Endothelial cell of umbilical vein (primary cell): ENCODE measurements around the gene UBD. TPM values are rescaled to one million over a fixed set of nuclear protein-coding genes. Genes with fewer than 3 reads are reported as not detected.

Source experiments
- BruUV-seq: library from RNA; stranded (reverse); fragments of 400-500 nt; replicated peaks from 2 replicates; lab custom pipeline; 2021; lab: Mats Ljungman, UMichigan
- CTCF ChIA-PET: fragments of 300-600, 350-600 bp; sonication (Branson Sonifier 250); formaldehyde crosslinking; loops from one replicate; lab custom pipeline; 2021; ENCODE audit warnings: antibody characterized with exemption, inconsistent platforms; lab: Charles Lee
- POLR2A ChIA-PET: fragments of 300-600, 350-600 bp; sonication (Branson Sonifier 250); formaldehyde crosslinking; loops from one replicate; lab custom pipeline; 2021; ENCODE audit warnings: antibody characterized with exemption, inconsistent platforms; lab: Charles Lee
- DNase-seq: peaks from one replicate; pipeline ENCODE4 v3.0.0-alpha.2; 2011; ENCODE audit warnings: low read depth, low spot score
- FAIRE-seq: peaks from 2 replicates; lab custom pipeline; 2011; peaks lifted over from hg19 to GRCh38; lab: Jason Lieb, UNC
- H2AFZ ChIP-seq: 2 replicates; pipeline ENCODE4 v1.6.0; 2012; ENCODE audit warnings: low read depth, low read length, control low read depth, inconsistent platforms
- H3K27ac ChIP-seq: 2 replicates; pipeline ENCODE4 v1.5.1; 2011; ENCODE audit warnings: low read depth, mild to moderate bottlenecking, control low read depth, low read length, moderate library complexity; ENCODE audit not compliant: insufficient read depth
- H3K27me3 ChIP-seq, 2 experiments: 2 replicates each; pipeline versions ENCODE4 v1.6.0 to v1.6.1; 2011; ENCODE audit warnings: low read length in 2 of 2, mixed read lengths in 1 of 2; ENCODE audit not compliant: control insufficient read depth in 2 of 2, insufficient read depth in 2 of 2
- H3K36me3 ChIP-seq, 2 experiments: 2 replicates in 1 of 2; 3 replicates in 1 of 2; pipeline ENCODE4 v1.5.1; 2011; ENCODE audit warnings: low read length in 2 of 2, mild to moderate bottlenecking in 1 of 2, moderate library complexity in 1 of 2; ENCODE audit not compliant: control insufficient read depth in 2 of 2, insufficient read depth in 2 of 2; ENCODE audit errors: extremely low read depth in 1 of 2
- H3K4me1 ChIP-seq: 3 replicates; pipeline ENCODE4 v1.5.1; 2011; ENCODE audit warnings: mild to moderate bottlenecking, low read length; ENCODE audit not compliant: control insufficient read depth, insufficient read depth; ENCODE audit errors: extremely low read depth
- H3K4me2 ChIP-seq: 2 replicates; pipeline ENCODE4 v1.6.1; 2011; ENCODE audit warnings: low read length, control low read depth, mixed read lengths; ENCODE audit not compliant: insufficient read depth
- H3K4me3 ChIP-seq, 3 experiments: fragments of 200-600 bp in 1 of 3; sonication (generic), shearing (Covaris generic) in 1 of 3; replicated peaks in 1 of 3; 2 replicates each; pipeline ENCODE4 v1.5.1; 2011 to 2016; ENCODE audit warnings: control low read depth in 3 of 3, low read length in 3 of 3, mild to moderate bottlenecking in 2 of 3, inconsistent platforms in 1 of 3, low read depth in 1 of 3, moderate library complexity in 1 of 3; ENCODE audit not compliant: insufficient read depth in 1 of 3
- H3K79me2 ChIP-seq: 2 replicates; pipeline ENCODE4 v1.6.0; 2012; ENCODE audit warnings: low read length, inconsistent platforms; ENCODE audit not compliant: control insufficient read depth, insufficient read depth
- H3K9ac ChIP-seq: replicated peaks from 2 replicates; pipeline ENCODE3; 2011; ENCODE audit warnings: low read length, control low read depth; ENCODE audit not compliant: insufficient read depth; ENCODE audit errors: extremely low read depth
- H3K9me1 ChIP-seq: replicated peaks from 3 replicates; pipeline ENCODE4 v1.6.0; 2011; ENCODE audit warnings: mild to moderate bottlenecking, low read length; ENCODE audit not compliant: control insufficient read depth, insufficient read depth; ENCODE audit errors: extremely low read depth
- H3K9me3 ChIP-seq: replicated peaks from 2 replicates; pipeline ENCODE4 v1.5.1; 2012; ENCODE audit warnings: low read length, inconsistent platforms; ENCODE audit not compliant: control insufficient read depth, insufficient read depth
- H4K20me1 ChIP-seq: replicated peaks from 2 replicates; pipeline ENCODE3; 2011; ENCODE audit warnings: mild to moderate bottlenecking, low read length; ENCODE audit not compliant: control insufficient read depth, insufficient read depth; ENCODE audit errors: extremely low read depth
- EZH2 ChIP-seq: IDR thresholded peaks from 2 replicates; pipeline ENCODE4 v1.6.1; 2012; ENCODE audit warnings: borderline replicate concordance, low read depth, mild to moderate bottlenecking, moderate library complexity, low read length, inconsistent platforms; ENCODE audit not compliant: severe bottlenecking
- FOS ChIP-seq: IDR thresholded peaks from 2 replicates; pipeline ENCODE4 v1.6.1; 2011; ENCODE audit warnings: mild to moderate bottlenecking, low read length, moderate library complexity, borderline replicate concordance; ENCODE audit not compliant: insufficient read depth
- GATA2 ChIP-seq: IDR thresholded peaks from 2 replicates; pipeline ENCODE4 v1.7.0; 2011; ENCODE audit warnings: low read depth, mild to moderate bottlenecking, moderate library complexity, mixed read lengths, low read length; ENCODE audit not compliant: insufficient read length, insufficient read depth
- JUN ChIP-seq: IDR thresholded peaks from 2 replicates; pipeline ENCODE4 v1.6.1; 2011; ENCODE audit warnings: borderline replicate concordance, low read depth; ENCODE audit not compliant: insufficient read length, insufficient read depth
- MAX ChIP-seq: IDR thresholded peaks from 2 replicates; pipeline ENCODE4 v1.6.1; 2011; ENCODE audit not compliant: insufficient read depth, insufficient read length
- MYC ChIP-seq: IDR thresholded peaks from one replicate; pipeline ENCODE4 v1.6.1; 2011; ENCODE audit warnings: mild to moderate bottlenecking, low read depth, low read length
- POLR2A ChIP-seq: IDR thresholded peaks from 2 replicates; pipeline ENCODE4 v1.6.1; 2012; ENCODE audit warnings: low read depth, mild to moderate bottlenecking, control low read depth, low read length
- POLR2AphosphoS5 ChIP-seq: IDR thresholded peaks from 2 replicates; pipeline ENCODE4 v1.6.1; 2012; ENCODE audit warnings: low read depth, mild to moderate bottlenecking, control low read depth, low read length, moderate library complexity; ENCODE audit not compliant: insufficient read depth
- dilution Hi-C: fragments of 300-500 bp; cut with MboI; formaldehyde crosslinking; loops from one replicate; pipeline ENCODE4 v1.15.0; 2019; ENCODE audit warnings: low sequenced_read_pairs; ENCODE audit not compliant: extremely low pct_ligation_motif_present
- intact Hi-C: fragments of 100-400 bp; cut with micrococcal nuclease; formaldehyde crosslinking; loops from one replicate; pipeline ENCODE4 v1.10.0; 2022
- polyA plus RNA-seq, 4 experiments: library from polyadenylated mRNA; depleted of rRNA in 3 of 4; stranded (reverse) in 3 of 4; unstranded in 1 of 4; fragments of >200 nt; gene quantifications; 2 replicates each; pipeline versions ENCODE4 v1.2.1 to v1.2.3, GENCODE V29; 2011 to 2012; ENCODE audit warnings: missing spikeins in 1 of 4
- total RNA-seq: library from RNA; stranded (reverse); gene quantifications from 2 replicates; pipeline ENCODE4 v1.2.3, GENCODE V29; 2021
- TF ChIP-seq, protein P1 (sequence below), 2 donors: IDR thresholded peaks; 1 replicate in 1 of 2; 2 replicates in 1 of 2; pipeline ENCODE4 v1.5.1; 2011; ENCODE audit warnings: low read length in 2 of 2, mild to moderate bottlenecking in 2 of 2, moderate library complexity in 2 of 2, control low read depth in 1 of 2, inconsistent platforms in 1 of 2, low read depth in 1 of 2; ENCODE audit not compliant: insufficient read depth in 1 of 2; ENCODE audit errors: extremely low read depth in 1 of 2

The UBD gene
- total and polyA plus RNA-seq, 2 donors (not counting 3 experiments of a cell fraction or from before 2014, with no cell fraction given), result 0.10 to 0.31 TPM

GRCh38 chr6:29557320-29557719 lies 2.2 kb downstream of the UBD start:
- H3K9ac ChIP-seq, result no peak overlapping the region
- TF ChIP-seq FOS (no peak), MYC (no peak), POLR2A (no peak), MAX (no peak), GATA2 (no peak), EZH2 (no peak), POLR2AphosphoS5 (no peak), JUN (no peak)
- TF ChIP-seq, protein P1, sequence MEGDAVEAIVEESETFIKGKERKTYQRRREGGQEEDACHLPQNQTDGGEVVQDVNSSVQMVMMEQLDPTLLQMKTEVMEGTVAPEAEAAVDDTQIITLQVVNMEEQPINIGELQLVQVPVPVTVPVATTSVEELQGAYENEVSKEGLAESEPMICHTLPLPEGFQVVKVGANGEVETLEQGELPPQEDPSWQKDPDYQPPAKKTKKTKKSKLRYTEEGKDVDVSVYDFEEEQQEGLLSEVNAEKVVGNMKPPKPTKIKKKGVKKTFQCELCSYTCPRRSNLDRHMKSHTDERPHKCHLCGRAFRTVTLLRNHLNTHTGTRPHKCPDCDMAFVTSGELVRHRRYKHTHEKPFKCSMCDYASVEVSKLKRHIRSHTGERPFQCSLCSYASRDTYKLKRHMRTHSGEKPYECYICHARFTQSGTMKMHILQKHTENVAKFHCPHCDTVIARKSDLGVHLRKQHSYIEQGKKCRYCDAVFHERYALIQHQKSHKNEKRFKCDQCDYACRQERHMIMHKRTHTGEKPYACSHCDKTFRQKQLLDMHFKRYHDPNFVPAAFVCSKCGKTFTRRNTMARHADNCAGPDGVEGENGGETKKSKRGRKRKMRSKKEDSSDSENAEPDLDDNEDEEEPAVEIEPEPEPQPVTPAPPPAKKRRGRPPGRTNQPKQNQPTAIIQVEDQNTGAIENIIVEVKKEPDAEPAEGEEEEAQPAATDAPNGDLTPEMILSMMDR (IDR thresholded peaks at IDR 0.05; ENCODE audit: extremely low read depth in 1 of 2, insufficient read depth in 1 of 2, low read depth in 1 of 2, low read length in 2 of 2), result no peak
- no peaks in the 10 kb centered on the region for H3K9me3 ChIP-seq
- H2AFZ ChIP-seq, result no peak overlapping the region
- H3K36me3 ChIP-seq, result no peaks in the 10 kb centered on the region
- no peaks in the 10 kb centered on the region for H3K79me2 ChIP-seq
- no peak overlapping the region for H3K4me2 ChIP-seq
- no peaks in the 10 kb centered on the region for H3K9me1 ChIP-seq
- peaks cover 26 to 34% of the 10 kb centered on the region in 2 experiments for H3K27me3 ChIP-seq
- no peaks in the 10 kb centered on the region for H3K4me1 ChIP-seq
- no peaks in the 10 kb centered on the region for H4K20me1 ChIP-seq
- no TSS peak for BruUV-seq
- POLR2A ChIA-PET, result no interaction called here
- intact Hi-C loops (no loop called here), dilution Hi-C loops (no loop called here)
- no peak overlapping the region for H3K27ac ChIP-seq
- H3K4me3 ChIP-seq, result no peak overlapping the region
- DNase-seq (no peak), FAIRE-seq (no peak)
- CTCF ChIA-PET, result no interaction called here
